ENCODE results near the gene PDLIM5. TPM values are rescaled to one million over a fixed set of nuclear protein-coding genes. Genes with fewer than 3 reads are reported as not detected.

Gene PDLIM5
- total and polyA plus RNA-seq, 9 donors: 24.9 to 160 (median 87.8) TPM

DNA sequence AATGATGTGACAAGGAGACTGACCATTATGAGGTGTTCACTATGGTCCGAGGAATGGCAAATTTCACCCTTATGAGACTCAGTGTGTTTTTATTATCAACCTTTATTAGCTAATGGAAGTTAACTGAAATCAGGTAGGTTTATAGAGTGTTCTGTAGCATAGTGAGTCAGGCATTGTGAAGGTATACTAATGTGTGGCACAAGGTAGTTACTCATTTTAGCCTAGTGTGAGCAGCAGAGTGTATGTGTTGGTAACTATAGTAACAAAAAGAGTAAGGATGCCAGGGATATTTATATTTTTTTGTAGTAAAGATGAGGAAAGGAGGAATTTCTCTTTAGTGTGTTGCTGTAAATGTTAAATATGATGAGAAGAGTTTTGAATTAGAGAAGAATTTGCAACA is 12.0 kb downstream of the PDLIM5 start:
- no peaks in the 10 kb centered on the region for H3K9me3 ChIP-seq
- H3K4me1 ChIP-seq (ENCODE audit: insufficient read depth): peaks cover 2% of the 10 kb centered on the region
- TF ChIP-seq CTCF (IDR thresholded peaks at IDR 0.05) (no peak), EP300 (IDR thresholded peaks at IDR 0.05) (no peak), POLR2A (IDR thresholded peaks at IDR 0.05) (no peak)
- DNase-seq: no peak
- H3K27me3 ChIP-seq: no peaks in the 10 kb centered on the region
- H3K36me3 ChIP-seq: no peaks in the 10 kb centered on the region
- H3K4me3 ChIP-seq: no peak overlapping the region
- no peak overlapping the region for H3K27ac ChIP-seq
- 92 to 94% (median 92%) methylated on average over 1 of the region's 1 CpG for WGBS, 3 donors
- intact Hi-C loops (cut with DNase I): no loop called here

DNA sequence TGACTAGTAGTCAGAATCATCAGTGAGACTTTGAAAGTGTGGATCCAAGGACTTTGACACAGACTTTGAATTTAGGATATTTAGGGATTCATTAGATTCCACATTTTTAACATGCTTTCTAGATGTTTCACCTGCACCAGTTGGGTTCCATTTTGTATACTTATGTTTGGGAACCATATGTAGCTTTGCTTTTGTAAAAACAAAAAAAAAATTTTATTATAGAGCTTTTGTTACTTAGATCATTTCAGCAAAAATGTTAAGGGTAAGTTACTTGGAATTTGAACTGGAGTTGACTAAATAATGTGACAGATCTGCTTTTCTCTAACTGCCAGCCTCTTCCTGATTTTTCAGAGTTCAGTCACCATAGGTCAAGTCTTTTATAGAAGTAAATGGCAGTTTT is 14.6 kb downstream of the PDLIM5 start:
- Histone ChIP-seq H3K9me3 (no peaks in the 10 kb centered on the region), H3K27ac (no peak overlapping the region), H3K36me3 (no peaks in the 10 kb centered on the region), H3K4me3 (no peak overlapping the region), H3K27me3 (no peaks in the 10 kb centered on the region), H3K4me1 (ENCODE audit: insufficient read depth) (peaks cover 2% of the 10 kb centered on the region)
- DNase-seq: no peak
- TF ChIP-seq CTCF (IDR thresholded peaks at IDR 0.05): no peak
- TF ChIP-seq POLR2A (IDR thresholded peaks at IDR 0.05): no peak
- TF ChIP-seq EP300 (IDR thresholded peaks at IDR 0.05): no peak
- intact Hi-C loops (cut with DNase I): no loop called here

DNA sequence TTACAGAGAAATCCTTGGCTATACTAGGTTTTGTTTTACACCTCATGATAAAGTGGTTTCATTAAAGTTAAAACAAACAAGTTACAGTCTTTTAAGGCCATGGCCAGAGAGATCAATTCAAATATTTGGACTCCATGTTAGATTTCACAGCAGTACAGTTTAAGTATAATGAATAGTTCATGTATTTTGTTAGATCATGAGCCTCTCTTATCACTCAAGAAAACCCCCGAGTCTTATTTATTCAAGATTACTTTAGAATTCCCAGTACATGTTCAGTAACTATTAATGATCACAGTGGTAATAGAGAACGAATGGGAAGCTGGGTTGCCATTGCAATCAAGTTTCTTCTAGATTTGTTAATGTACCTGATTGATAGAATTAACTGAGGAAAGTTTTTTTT is 15.2 kb downstream of the PDLIM5 start:
- H3K27ac ChIP-seq: no peak overlapping the region
- no peak overlapping the region for H3K4me3 ChIP-seq
- H3K4me1 ChIP-seq (ENCODE audit: insufficient read depth): peaks cover 2% of the 10 kb centered on the region
- H3K27me3 ChIP-seq: no peaks in the 10 kb centered on the region
- DNase-seq: no peak
- intact Hi-C loops (cut with DNase I): no loop called here
- TF ChIP-seq CTCF (IDR thresholded peaks at IDR 0.05) (no peak), POLR2A (IDR thresholded peaks at IDR 0.05) (no peak), EP300 (IDR thresholded peaks at IDR 0.05) (no peak)
- no peaks in the 10 kb centered on the region for H3K9me3 ChIP-seq
- WGBS, 3 donors: 64 to 73% (median 66%) methylated on average over 2 of the region's 2 CpGs
- H3K36me3 ChIP-seq: no peaks in the 10 kb centered on the region

- no peak for DNase-seq
These were observed 16.5 kb downstream of the PDLIM5 start for GRCh38 chr4:94468093-94468769.

More at GRCh38 chr4:94468093-94468769, 16.5 kb downstream of the PDLIM5 start:
- no peak for TF ChIP-seq EP300 (IDR thresholded peaks at IDR 0.05)
- no peak for TF ChIP-seq POLR2A (IDR thresholded peaks at IDR 0.05)
- no peak for TF ChIP-seq CTCF (IDR thresholded peaks at IDR 0.05)
- H3K4me3 ChIP-seq: no peak overlapping the region
- no peak overlapping the region for H3K27ac ChIP-seq
- H3K27me3 ChIP-seq: no peaks in the 10 kb centered on the region
- no peaks in the 10 kb centered on the region for H3K9me3 ChIP-seq
- WGBS, 3 donors: 60 to 67% (median 65%) methylated on average over 4 of the region's 4 CpGs
- peaks cover 2% of the 10 kb centered on the region for H3K4me1 ChIP-seq (ENCODE audit: insufficient read depth)
- intact Hi-C loops (cut with DNase I): no loop called here
- no peaks in the 10 kb centered on the region for H3K36me3 ChIP-seq
